Measurements from ENCODE around the gene YPEL5. TPM values are rescaled to one million over a fixed set of nuclear protein-coding genes. Genes with fewer than 3 reads are reported as not detected.
"Not testable (repeated sequence)": the region's sequence is repeated elsewhere in the genome, so short reads cannot be mapped to it uniquely, and the experiment has no call there.

YPEL5 gene
- total RNA-seq, 2 donors from 2014 or later = 26.0 to 73.7 TPM

- Mint-ChIP-seq H3K27ac (no peak overlapping the region), H3K9me3 (no peaks in the 10 kb centered on the region), H3K36me3 (peaks cover 0 to 4% of the 10 kb centered on the region in 2 donors)
- no peak for ATAC-seq
- DNase-seq (ENCODE audit: low spot score in 2 of 2) = no peak
Measured at GRCh38 chr2:30122362-30122761, 24.4 kb upstream of the YPEL5 start.

- ATAC-seq (no peak), DNase-seq (ENCODE audit: low spot score in 2 of 2) (no peak)
- Mint-ChIP-seq H3K27ac (no peak overlapping the region), H3K36me3 (peaks cover 0 to 4% of the 10 kb centered on the region in 2 donors), H3K9me3 (no peaks in the 10 kb centered on the region)
Measured at GRCh38 chr2:30127016-30127893, 19.6 kb upstream of the YPEL5 start.

GRCh38 chr2:30134582-30134981, 12.2 kb upstream of the YPEL5 start:
- Mint-ChIP-seq H3K27ac (no peak overlapping the region), H3K9me3 (no peaks in the 10 kb centered on the region), H3K36me3 (no peaks in the 10 kb centered on the region)
- ATAC-seq = no peak
- no peak for DNase-seq (ENCODE audit: low spot score in 2 of 2)

DNA sequence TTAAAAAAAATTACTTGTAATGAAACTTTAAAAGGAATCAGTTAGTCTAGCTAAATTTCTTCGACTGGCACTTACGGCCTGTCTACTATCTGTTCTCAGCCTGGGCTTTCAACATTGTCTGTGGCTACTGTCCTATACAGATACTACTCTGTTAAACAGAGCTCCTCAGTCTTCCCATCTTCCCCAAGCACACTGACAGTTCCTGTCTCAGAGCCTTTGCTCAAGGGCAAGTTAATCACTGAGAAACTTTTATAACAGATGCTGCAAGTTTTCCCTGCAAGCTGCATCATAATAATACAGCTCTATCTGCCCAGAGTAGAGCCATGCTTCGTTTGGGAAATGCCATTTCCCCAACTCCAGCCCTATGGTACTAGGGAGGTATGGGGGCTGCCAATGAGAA, 11.3 kb upstream of the YPEL5 start:
- Mint-ChIP-seq H3K9me3 (no peaks in the 10 kb centered on the region), H3K27ac (no peak overlapping the region), H3K36me3 (no peaks in the 10 kb centered on the region)
- ATAC-seq (no peak), DNase-seq (ENCODE audit: low spot score in 2 of 2) (no peak)

- no peak overlapping the region for H3K27ac Mint-ChIP-seq
- no peak for DNase-seq (ENCODE audit: low spot score in 2 of 2)
- no peaks in the 10 kb centered on the region for H3K9me3 Mint-ChIP-seq
- H3K36me3 Mint-ChIP-seq = no peaks in the 10 kb centered on the region
- no peak for ATAC-seq
Measured at GRCh38 chr2:30136764-30137444, 9.9 kb upstream of the YPEL5 start.

DNA sequence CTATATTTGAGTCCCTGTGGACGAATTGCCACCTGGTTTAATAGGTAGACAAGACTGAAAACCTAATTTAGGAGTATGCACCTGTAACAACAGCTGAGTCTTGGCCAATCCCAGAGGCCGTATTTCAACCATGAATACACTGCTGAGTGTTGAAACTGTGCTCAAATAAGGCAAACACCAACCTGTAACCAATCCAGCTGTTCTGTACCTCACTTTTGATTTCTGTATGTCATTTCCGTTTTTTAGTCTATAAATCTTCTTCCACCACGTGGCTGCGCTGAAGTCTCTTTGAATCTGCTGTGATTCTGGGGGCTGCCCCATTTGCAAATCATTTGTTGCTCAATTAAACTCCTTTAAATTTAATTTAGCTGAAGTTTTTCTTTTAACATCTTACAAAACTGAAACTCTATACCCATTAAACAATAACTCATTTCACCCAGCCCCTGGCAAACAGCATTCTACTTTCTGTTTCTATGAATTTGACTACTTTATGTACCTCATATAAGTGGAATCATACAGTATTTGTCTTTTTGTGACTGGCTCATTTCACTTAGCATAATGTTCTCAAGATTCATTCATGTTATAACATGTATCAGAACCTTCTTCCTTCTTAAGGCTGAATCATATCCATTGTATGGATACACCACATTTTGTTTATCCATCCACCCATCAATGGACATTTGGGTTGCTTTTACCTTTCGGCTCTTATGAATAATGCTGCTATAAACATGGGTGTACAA, 7.5 kb upstream of the YPEL5 start:
- ATAC-seq = peak; percentile 72 to 90
- DNase-seq (ENCODE audit: low spot score in 2 of 2) = no peak
- Mint-ChIP-seq H3K9me3 (no peaks in the 10 kb centered on the region), H3K27ac (peak overlapping the region; percentile 45 to 80), H3K36me3 (no peaks in the 10 kb centered on the region)

DNA sequence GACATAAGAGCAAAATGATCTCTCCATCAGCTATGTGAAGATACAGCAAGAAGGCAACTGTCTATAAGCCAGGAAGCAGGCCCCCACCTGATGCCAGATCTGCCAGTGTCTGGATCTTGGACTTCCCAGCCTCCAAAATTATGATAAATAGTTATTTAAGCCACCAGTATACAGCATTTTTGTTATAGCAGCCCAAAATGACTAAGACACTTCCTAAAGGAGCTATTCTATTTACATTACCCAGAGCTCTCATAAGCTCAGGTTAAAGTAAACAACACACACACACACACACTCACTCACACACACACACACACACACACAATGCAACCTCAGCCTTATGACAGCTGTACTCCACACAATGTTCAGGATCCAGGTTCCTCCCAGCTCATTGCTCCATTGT, 5.7 kb upstream of the YPEL5 start:
- no peaks in the 10 kb centered on the region for H3K36me3 Mint-ChIP-seq
- no peaks in the 10 kb centered on the region for H3K9me3 Mint-ChIP-seq

GRCh38 chr2:30144260-30144659, 2.5 kb upstream of the YPEL5 start:
- ATAC-seq (no peak), DNase-seq (ENCODE audit: low spot score in 2 of 2) (no peak)
- H3K36me3 Mint-ChIP-seq = peaks cover 0 to 6% of the 10 kb centered on the region in 2 donors
- peak overlapping the region in 1 of 2 donors; percentile 99 for H3K27ac Mint-ChIP-seq
- no peaks in the 10 kb centered on the region for H3K9me3 Mint-ChIP-seq

More for the DNA sequence above, 5.7 kb upstream of the YPEL5 start:
- no peak overlapping the region for H3K27ac Mint-ChIP-seq
- no peak for DNase-seq (ENCODE audit: low spot score in 2 of 2)
- no peak for ATAC-seq

GRCh38 chr2:30144951-30145350, 1.9 kb upstream of the YPEL5 start:
- not testable (repeated sequence) for DNase-seq (ENCODE audit: low spot score in 2 of 2); H3K36me3 Mint-ChIP-seq

GRCh38 chr2:30145826-30146336, 926 bp upstream of the YPEL5 start:
- H3K36me3 Mint-ChIP-seq = peaks cover 0 to 6% of the 10 kb centered on the region in 2 donors
- H3K27ac Mint-ChIP-seq = peak overlapping the region; percentile 98 to 99
- no peak for ATAC-seq
- no peaks in the 10 kb centered on the region for H3K9me3 Mint-ChIP-seq
- no peak for DNase-seq (ENCODE audit: low spot score in 2 of 2)

More at GRCh38 chr2:30144951-30145350, 1.9 kb upstream of the YPEL5 start:
- ATAC-seq, H3K9me3 Mint-ChIP-seq: not testable (repeated sequence)
- H3K27ac Mint-ChIP-seq = peak overlapping the region; percentile 92 to 99

DNA sequence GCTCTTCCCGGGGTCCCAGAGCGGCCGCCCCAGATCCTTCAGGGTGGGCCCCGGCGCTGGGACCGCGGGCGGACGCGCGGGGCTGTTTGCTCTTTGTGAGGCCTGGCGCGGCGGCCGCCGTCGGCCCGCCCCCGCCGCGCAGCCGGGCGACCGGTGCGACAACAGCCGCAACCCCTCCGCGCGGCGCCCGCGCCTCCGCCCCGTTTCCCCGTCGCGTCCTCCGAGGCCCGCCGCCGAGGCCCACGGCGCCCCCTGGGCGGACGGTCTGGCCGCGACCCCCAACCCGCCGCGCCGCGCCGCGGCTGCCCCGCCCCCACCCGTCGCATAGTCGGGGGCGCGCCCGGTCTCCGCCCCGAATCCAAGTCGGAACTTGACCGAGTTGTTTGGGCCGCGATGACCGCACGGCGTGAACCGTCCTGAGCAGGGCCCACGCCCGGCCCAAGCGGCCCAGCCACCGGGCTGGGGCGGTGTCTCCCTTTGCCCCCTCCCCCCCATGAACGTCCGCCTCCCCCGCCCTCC, 448 bp downstream of the YPEL5 start:
- Mint-ChIP-seq H3K9me3 (no peaks in the 10 kb centered on the region), H3K27ac (peak overlapping the region in 1 of 2 donors; percentile 99), H3K36me3 (peaks cover 0 to 6% of the 10 kb centered on the region in 2 donors)
- no peak for DNase-seq (ENCODE audit: low spot score in 2 of 2)
- ATAC-seq = peak; percentile 0 to 1

DNA sequence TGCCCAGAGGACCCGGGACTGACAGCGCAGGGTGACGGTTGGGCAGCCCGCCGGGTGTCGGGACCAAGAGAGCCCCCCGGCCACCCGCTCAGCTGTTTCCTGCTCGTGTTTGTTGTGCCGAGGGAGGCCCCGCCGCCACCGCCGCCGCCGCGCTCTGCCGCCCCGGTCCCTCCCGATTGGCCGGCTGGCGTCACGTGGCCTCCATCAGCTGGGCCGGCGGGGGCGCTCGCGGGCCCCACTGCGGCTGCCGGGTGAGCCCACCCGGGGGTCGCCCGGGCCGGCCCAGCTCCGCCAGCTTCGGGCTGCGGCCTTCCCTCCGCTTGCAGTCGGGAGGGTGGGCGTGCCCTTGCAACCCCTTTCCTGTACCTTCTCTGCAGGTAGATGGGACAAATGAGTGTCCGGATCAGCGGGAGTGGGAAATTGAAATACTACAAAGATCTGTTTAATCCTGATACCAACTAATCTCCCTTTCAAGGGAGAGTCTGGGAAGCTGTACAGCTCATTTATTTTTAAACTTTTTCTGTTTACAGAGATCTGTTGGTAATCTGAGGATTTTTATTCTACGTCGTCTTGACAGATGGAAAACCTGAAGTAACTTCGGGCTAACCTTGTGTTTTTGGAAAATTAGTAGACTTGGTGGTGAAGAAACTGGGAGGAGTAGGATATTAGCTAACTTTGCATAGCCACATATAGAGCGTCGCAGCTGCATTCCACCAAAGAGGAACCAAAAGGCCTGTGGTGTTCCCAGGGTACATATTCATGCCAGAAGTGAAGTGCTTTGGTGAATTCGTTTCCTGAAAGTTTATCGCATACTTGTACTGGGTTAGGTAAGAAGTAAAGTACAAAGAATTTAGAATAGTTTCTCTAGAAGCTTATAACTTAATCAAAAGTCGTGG, 1.2 kb downstream of the YPEL5 start:
- peaks cover 0 to 6% of the 10 kb centered on the region in 2 donors for H3K36me3 Mint-ChIP-seq
- H3K27ac Mint-ChIP-seq = peak overlapping the region; percentile 61 to 84
- peak; percentile 84 for DNase-seq (ENCODE audit: low spot score in 2 of 2)
- H3K9me3 Mint-ChIP-seq = no peaks in the 10 kb centered on the region
- ATAC-seq = peak; percentile 3 to 5

DNA sequence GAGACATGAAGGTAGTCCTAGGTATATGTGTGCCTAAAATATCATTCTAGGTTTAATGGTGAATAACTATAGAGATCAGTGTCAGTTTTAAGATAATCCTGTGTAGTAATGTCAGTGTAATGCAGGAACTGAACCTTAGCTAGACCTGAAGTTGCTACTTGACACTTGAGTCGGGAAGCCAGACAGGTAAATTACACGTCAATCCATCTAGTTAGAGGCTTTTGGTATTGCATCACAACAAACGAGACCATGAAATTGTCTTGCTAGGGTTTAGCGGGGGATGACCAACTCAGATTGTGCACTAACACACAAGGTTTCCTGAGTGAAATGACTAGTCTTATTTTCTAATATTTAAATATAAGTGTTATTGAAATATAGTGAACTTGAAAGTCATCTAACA, 2.0 kb downstream of the YPEL5 start:
- H3K9me3 Mint-ChIP-seq = no peaks in the 10 kb centered on the region
- peaks cover 4 to 6% of the 10 kb centered on the region in 2 donors for H3K36me3 Mint-ChIP-seq
- ATAC-seq (no peak), DNase-seq (ENCODE audit: low spot score in 2 of 2) (no peak)
- peak overlapping the region in 1 of 2 donors; percentile 85 for H3K27ac Mint-ChIP-seq

GRCh38 chr2:30149513-30149912, 2.7 kb downstream of the YPEL5 start:
- Mint-ChIP-seq H3K36me3 (peaks cover 6 to 8% of the 10 kb centered on the region in 2 donors), H3K9me3 (no peaks in the 10 kb centered on the region), H3K27ac (peak overlapping the region; percentile 36 to 85)
- no peak for DNase-seq (ENCODE audit: low spot score in 2 of 2)
- ATAC-seq = no peak

- DNase-seq (ENCODE audit: low spot score in 2 of 2) (no peak), ATAC-seq (no peak)
- peak overlapping the region in 1 of 2 donors; percentile 85 for H3K27ac Mint-ChIP-seq
- H3K36me3 Mint-ChIP-seq = peaks cover 6 to 8% of the 10 kb centered on the region in 2 donors
- no peaks in the 10 kb centered on the region for H3K9me3 Mint-ChIP-seq
Measured at GRCh38 chr2:30149976-30150375, 3.2 kb downstream of the YPEL5 start.
